ENCODE data around the gene SH2D4B.
"Not testable (repeated sequence)": the region's sequence is repeated elsewhere in the genome, so short reads cannot be mapped to it uniquely, and the experiment has no call there.

DNA sequence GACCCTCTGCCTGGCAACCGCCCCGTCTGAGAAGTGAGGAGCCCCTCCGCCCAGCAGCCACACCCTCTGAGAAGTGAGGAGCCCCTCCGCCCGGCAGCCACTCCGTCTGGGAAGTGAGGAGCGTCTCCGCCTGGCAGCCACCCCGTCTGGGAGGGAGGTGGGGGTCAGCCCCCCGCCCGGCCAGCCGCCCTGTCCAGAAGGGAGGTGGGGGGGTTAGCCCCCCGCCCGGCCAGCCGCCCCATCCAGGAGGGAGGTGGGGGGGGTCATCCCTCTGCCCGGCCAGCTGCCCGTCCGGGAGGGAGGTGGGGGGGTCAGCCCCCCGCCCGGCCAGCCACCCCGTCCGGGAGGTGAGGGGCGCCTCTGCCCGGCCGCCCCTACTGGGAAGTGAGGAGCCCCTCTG, 3.6 kb upstream of the SH2D4B start:
- TF ChIP-seq, protein P1, sequence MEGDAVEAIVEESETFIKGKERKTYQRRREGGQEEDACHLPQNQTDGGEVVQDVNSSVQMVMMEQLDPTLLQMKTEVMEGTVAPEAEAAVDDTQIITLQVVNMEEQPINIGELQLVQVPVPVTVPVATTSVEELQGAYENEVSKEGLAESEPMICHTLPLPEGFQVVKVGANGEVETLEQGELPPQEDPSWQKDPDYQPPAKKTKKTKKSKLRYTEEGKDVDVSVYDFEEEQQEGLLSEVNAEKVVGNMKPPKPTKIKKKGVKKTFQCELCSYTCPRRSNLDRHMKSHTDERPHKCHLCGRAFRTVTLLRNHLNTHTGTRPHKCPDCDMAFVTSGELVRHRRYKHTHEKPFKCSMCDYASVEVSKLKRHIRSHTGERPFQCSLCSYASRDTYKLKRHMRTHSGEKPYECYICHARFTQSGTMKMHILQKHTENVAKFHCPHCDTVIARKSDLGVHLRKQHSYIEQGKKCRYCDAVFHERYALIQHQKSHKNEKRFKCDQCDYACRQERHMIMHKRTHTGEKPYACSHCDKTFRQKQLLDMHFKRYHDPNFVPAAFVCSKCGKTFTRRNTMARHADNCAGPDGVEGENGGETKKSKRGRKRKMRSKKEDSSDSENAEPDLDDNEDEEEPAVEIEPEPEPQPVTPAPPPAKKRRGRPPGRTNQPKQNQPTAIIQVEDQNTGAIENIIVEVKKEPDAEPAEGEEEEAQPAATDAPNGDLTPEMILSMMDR (IDR thresholded peaks at IDR 0.05) = not testable (repeated sequence)
- TF ChIP-seq POLR2A, POLR2AphosphoS5 (IDR thresholded peaks at IDR 0.05): not testable (repeated sequence)

Data from breast epithelium (tissue), 3 donors.